A549 (cell line): ENCODE data around the gene SLC22A16. TPM values are rescaled to one million over a fixed set of nuclear protein-coding genes. Genes with fewer than 3 reads are reported as not detected.
"Not testable (repeated sequence)": the region's sequence is repeated elsewhere in the genome, so short reads cannot be mapped to it uniquely, and the experiment has no call there.

Source experiments
- ATAC-seq, 2 experiments: fragments of 200-7000 bp in 1 of 2; fragments of >200 bp in 1 of 2; cut with Nextera tagmentation in 1 of 2; cut with Tn5 transposase in 1 of 2; 3 replicates each; pipeline versions ENCODE4 v1.8.0 to v1.9.1; 2018 to 2020; ENCODE audit warnings: mild to moderate bottlenecking in 1 of 2, moderate library complexity in 1 of 2
- CTCF ChIA-PET: fragments of 300-600 bp; sonication (Branson Sonifier 250); formaldehyde crosslinking; extraction: SDS; loops from one replicate; lab custom pipeline; 2021; ENCODE audit warnings: antibody characterized with exemption, inconsistent platforms; lab: Yijun Ruan, JAX
- POLR2A ChIA-PET: fragments of 350-600 bp; formaldehyde crosslinking; extraction: SDS; loops from one replicate; lab custom pipeline; 2021; ENCODE audit warnings: antibody characterized with exemption, inconsistent platforms; lab: Yijun Ruan, JAX
- DNase-seq, 2 experiments: peaks; one replicate each; pipeline versions ENCODE4 v3.0.0 to v3.0.0-alpha.2; 2011 to 2016; ENCODE audit warnings: low read depth in 1 of 2, low spot score in 1 of 2
- FAIRE-seq: peaks from 2 replicates; lab custom pipeline; 2011; peaks lifted over from hg19 to GRCh38; lab: Jason Lieb, UNC
- H3K27ac ChIP-seq, 2 experiments: fragments of >200 bp; sonication (Bioruptor Twin); formaldehyde crosslinking; 3 replicates each; pipeline ENCODE4 v1.5.1; 2016 to 2017
- H3K4me1 ChIP-seq: fragments of >200 bp; sonication (Bioruptor Twin); formaldehyde crosslinking; 3 replicates; pipeline ENCODE4 v1.6.1; 2016
- H3K4me2 ChIP-seq: fragments of >200 bp; sonication (Bioruptor Twin); formaldehyde crosslinking; 3 replicates; pipeline ENCODE4 v1.6.1; 2016
- H3K4me3 ChIP-seq: fragments of >200 bp; sonication (Bioruptor Twin); formaldehyde crosslinking; 3 replicates; pipeline ENCODE4 v1.5.1; 2016
- H3K9me3 ChIP-seq: fragments of >200 bp; sonication (Bioruptor Twin); formaldehyde crosslinking; 3 replicates; pipeline ENCODE4 v1.6.1; 2016
- CBX8 ChIP-seq: fragments of 200-600 bp; sonication (generic); IDR thresholded peaks from 2 replicates; pipeline ENCODE4 v1.6.1; 2016
- EHF ChIP-seq: fragments of 250-450 bp; sonication (Bioruptor Pico); IDR thresholded peaks from 2 replicates; pipeline ENCODE4 v1.5.0; 2020; ENCODE audit warnings: mild to moderate bottlenecking
- GATA3 ChIP-seq: IDR thresholded peaks from 2 replicates; pipeline ENCODE4 v1.6.1; 2012; ENCODE audit warnings: borderline replicate concordance
- HEYL ChIP-seq: fragments of 250-450 bp; sonication (Bioruptor Pico); IDR thresholded peaks from 2 replicates; pipeline ENCODE4 v1.8.0; 2021; ENCODE audit warnings: mild to moderate bottlenecking, moderate library complexity
- NPAS2 ChIP-seq: fragments of 250-450 bp; sonication (Bioruptor Pico); IDR thresholded peaks from 2 replicates; pipeline ENCODE4 v1.8.0; 2022; ENCODE audit warnings: mild to moderate bottlenecking, moderate library complexity, borderline replicate concordance
- PHF8 ChIP-seq: fragments of 200-600 bp; sonication (generic); IDR thresholded peaks from 2 replicates; pipeline ENCODE4 v1.6.1; 2016; ENCODE audit warnings: low read depth, mild to moderate bottlenecking, antibody characterized with exemption, moderate library complexity, borderline replicate concordance
- RAD21 ChIP-seq, 2 experiments: fragments of >200 bp in 1 of 2; sonication (Bioruptor Twin) in 1 of 2; formaldehyde crosslinking in 1 of 2; IDR thresholded peaks in 1 of 2; conservative IDR thresholded peaks in 1 of 2; 2 replicates in 1 of 2; 3 replicates in 1 of 2; pipeline ENCODE4 v1.6.1; 2012 to 2018; ENCODE audit warnings: inconsistent platforms in 1 of 2
- TFCP2L1 ChIP-seq: fragments of 250-450 bp; sonication (Bioruptor Pico); IDR thresholded peaks from 2 replicates; pipeline ENCODE4 v1.5.0; 2021; ENCODE audit warnings: mild to moderate bottlenecking
- ZFP36 ChIP-seq: fragments of 450-650 bp; IDR thresholded peaks from 2 replicates; pipeline ENCODE4 v1.6.1; 2014; ENCODE audit warnings: borderline replicate concordance; ENCODE audit not compliant: partially characterized antibody
- WGBS: methylation state at CpG from one replicate; pipeline ENCODE4 v1.1.6; 2017; ENCODE audit errors: missing lambda C conversion rate; 5-methylcytosine and 5-hydroxymethylcytosine counted together
- polyA plus RNA-seq, 4 experiments: library from polyadenylated mRNA; depleted of rRNA in 3 of 4; stranded (reverse); fragments of >200 nt; fragmentation: RNase III in 1 of 4; extraction: RNeasy Plus Mini Kit Qiagen cat#74134 plus additional on column Dnase treatment in 1 of 4; gene quantifications; 2 replicates in 3 of 4; 3 replicates in 1 of 4; pipeline ENCODE4 v1.2.3, GENCODE V29; 2011 to 2017
- TF ChIP-seq, protein P1 (sequence below): fragments of 250-450 bp; sonication (Bioruptor Pico); IDR thresholded peaks from 2 replicates; pipeline ENCODE4 v1.5.0; 2021; ENCODE audit warnings: mild to moderate bottlenecking, moderate library complexity, borderline replicate concordance
- TF ChIP-seq, protein P2 (sequence below): fragments of >200 bp; sonication (Bioruptor Twin); formaldehyde crosslinking; IDR thresholded peaks from 3 replicates; pipeline ENCODE4 v1.5.1; 2016
- TF ChIP-seq, protein P3 (sequence below): fragments of >200 bp; sonication (Bioruptor Twin); formaldehyde crosslinking; IDR thresholded peaks from 3 replicates; pipeline ENCODE4 v1.6.1; 2016

Gene SLC22A16
- polyA plus RNA-seq, 2 of the 4 experiments (the other 2 are of a cell fraction): not detected

DNA sequence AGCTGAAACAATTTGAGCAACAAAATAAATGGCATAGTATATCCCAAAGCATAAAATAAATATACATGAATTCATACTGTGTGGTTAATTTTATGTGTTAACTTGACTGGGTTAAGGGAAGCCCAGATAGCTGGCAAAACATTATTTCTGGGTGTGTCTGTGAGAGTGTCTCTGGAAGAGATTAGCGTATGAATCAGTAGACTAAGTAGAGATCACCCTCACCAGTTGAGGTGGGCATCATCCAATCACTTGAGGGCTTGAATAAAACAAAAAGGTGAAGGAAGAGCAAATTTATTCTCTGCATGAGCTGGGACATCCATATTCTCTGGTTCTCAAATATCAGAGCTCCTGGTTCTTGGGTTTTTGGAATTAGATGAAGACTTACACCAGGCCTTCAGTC lies 17.9 kb downstream of the SLC22A16 start:
- CTCF ChIA-PET: interaction anchor here (0.6 kb wide), 1 partner anchor 240 kb away, joined by 4 read pairs; no protein-coding TSS in a partner anchor
- 72% methylated on average over 1 of the region's 1 CpG for WGBS
- FAIRE-seq: no peak
- ATAC-seq: no peak
- Histone ChIP-seq H3K27ac (no peak overlapping the region), H3K4me3 (no peak overlapping the region), H3K4me2 (no peak overlapping the region), H3K9me3 (peaks cover 13% of the 10 kb centered on the region), H3K4me1 (no peaks in the 10 kb centered on the region)
- TF ChIP-seq, protein P1, sequence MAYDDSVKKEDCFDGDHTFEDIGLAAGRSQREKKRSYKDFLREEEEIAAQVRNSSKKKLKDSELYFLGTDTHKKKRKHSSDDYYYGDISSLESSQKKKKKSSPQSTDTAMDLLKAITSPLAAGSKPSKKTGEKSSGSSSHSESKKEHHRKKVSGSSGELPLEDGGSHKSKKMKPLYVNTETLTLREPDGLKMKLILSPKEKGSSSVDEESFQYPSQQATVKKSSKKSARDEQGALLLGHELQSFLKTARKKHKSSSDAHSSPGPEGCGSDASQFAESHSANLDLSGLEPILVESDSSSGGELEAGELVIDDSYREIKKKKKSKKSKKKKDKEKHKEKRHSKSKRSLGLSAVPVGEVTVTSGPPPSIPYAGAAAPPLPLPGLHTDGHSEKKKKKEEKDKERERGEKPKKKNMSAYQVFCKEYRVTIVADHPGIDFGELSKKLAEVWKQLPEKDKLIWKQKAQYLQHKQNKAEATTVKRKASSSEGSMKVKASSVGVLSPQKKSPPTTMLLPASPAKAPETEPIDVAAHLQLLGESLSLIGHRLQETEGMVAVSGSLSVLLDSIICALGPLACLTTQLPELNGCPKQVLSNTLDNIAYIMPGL (CRISPR knock-in tag): no peak
- TF ChIP-seq PHF8 (no peak), HEYL (CRISPR knock-in tag) (no peak), NPAS2 (CRISPR knock-in tag) (no peak), CBX8 (no peak), EHF (CRISPR knock-in tag) (no peak), TFCP2L1 (CRISPR knock-in tag) (no peak), GATA3 (no peak)
- TF ChIP-seq, protein P2, sequence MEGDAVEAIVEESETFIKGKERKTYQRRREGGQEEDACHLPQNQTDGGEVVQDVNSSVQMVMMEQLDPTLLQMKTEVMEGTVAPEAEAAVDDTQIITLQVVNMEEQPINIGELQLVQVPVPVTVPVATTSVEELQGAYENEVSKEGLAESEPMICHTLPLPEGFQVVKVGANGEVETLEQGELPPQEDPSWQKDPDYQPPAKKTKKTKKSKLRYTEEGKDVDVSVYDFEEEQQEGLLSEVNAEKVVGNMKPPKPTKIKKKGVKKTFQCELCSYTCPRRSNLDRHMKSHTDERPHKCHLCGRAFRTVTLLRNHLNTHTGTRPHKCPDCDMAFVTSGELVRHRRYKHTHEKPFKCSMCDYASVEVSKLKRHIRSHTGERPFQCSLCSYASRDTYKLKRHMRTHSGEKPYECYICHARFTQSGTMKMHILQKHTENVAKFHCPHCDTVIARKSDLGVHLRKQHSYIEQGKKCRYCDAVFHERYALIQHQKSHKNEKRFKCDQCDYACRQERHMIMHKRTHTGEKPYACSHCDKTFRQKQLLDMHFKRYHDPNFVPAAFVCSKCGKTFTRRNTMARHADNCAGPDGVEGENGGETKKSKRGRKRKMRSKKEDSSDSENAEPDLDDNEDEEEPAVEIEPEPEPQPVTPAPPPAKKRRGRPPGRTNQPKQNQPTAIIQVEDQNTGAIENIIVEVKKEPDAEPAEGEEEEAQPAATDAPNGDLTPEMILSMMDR: no peak
- TF ChIP-seq, protein P3, sequence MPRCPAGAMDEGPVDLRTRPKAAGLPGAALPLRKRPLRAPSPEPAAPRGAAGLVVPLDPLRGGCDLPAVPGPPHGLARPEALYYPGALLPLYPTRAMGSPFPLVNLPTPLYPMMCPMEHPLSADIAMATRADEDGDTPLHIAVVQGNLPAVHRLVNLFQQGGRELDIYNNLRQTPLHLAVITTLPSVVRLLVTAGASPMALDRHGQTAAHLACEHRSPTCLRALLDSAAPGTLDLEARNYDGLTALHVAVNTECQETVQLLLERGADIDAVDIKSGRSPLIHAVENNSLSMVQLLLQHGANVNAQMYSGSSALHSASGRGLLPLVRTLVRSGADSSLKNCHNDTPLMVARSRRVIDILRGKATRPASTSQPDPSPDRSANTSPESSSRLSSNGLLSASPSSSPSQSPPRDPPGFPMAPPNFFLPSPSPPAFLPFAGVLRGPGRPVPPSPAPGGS: no peak
- no peak for DNase-seq
- POLR2A ChIA-PET: no interaction called here

DNA sequence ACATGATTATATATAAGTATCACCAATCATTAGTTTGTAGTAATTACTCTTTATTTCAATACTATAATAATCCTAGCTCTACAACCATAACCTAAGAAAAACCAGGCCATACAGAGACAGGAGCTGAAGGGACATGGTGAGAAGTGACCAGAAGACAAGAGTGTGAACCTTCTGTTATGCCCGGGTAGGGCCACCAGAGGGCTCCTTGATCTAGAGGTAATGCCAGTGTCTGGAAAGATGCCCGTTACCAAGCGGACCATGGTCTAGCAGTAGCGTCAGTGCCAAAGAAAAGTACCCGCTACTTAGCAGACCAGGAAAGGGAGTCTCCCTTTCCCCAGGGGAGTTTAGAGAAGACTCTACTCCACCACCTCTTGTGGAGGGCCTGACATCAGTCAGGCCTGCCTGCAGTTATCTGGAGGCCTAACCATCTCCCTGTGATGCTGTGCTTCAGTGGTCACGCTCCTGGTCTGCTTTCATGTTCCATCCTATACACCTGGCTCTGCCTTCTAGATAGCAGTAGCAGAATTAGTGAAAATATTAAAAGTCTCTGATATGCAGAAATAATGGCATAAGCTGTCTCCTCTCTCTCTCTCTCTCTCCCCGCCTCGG lies 18.7 kb downstream of the SLC22A16 start:
- TF ChIP-seq RAD21 (conservative IDR thresholded peaks at IDR 0.05 in 1 of 2, IDR thresholded peaks at IDR 0.05 in 1 of 2): peak; percentile 27 to 43; a peak in 2 of 5 replicates
- TF ChIP-seq, protein P2: peak; percentile 33
- H3K4me1 ChIP-seq, H3K4me2 ChIP-seq, FAIRE-seq, H3K27ac ChIP-seq, H3K9me3 ChIP-seq, POLR2A ChIA-PET, H3K4me3 ChIP-seq: not testable (repeated sequence)
- peak in 1 of 2 experiments; percentile 62; a peak in 2 of 6 replicates for ATAC-seq
- WGBS: 37% methylated on average over 8 of the region's 8 CpGs
- CTCF ChIA-PET: interaction anchor here (0.6 kb wide), 1 partner anchor 10 kb away, joined by 3 read pairs; no protein-coding TSS in a partner anchor
- DNase-seq: peak in 1 of 2 experiments; percentile 46

DNA sequence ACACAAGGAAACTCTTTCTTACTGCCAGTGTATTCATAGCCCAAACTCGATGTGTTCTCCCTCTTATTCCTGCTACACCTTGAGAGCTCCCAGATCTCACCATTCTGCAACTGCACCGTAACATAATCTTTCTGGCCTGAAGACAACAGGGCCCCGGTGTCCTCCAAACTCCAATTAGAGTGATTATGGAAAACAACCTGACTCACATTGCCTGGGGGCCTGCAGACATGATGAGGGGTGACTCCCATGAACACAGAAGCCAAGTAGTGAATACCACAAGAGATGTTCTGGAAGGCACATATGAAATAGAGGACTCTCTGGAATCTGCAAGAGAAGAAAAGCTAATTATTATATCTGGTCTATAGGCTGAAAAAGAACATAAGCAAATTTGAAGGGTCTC lies 19.7 kb downstream of the SLC22A16 start:
- ATAC-seq: no peak
- ChIA-PET POLR2A (no interaction called here), CTCF (no interaction called here)
- Histone ChIP-seq H3K4me2 (no peak overlapping the region), H3K4me1 (no peaks in the 10 kb centered on the region), H3K27ac (no peak overlapping the region), H3K9me3 (no peaks in the 10 kb centered on the region), H3K4me3 (no peak overlapping the region)
- FAIRE-seq: no peak
- TF ChIP-seq, protein P3: no peak
- TF ChIP-seq ZFP36: no peak
- WGBS: 39% methylated on average over 3 of the region's 3 CpGs
- no peak for DNase-seq
